H1 (cell line): Measurements from ENCODE around the gene ZNF462. TPM values are rescaled to one million over a fixed set of nuclear protein-coding genes. Genes with fewer than 3 reads are reported as not detected.

Experiments used
- CTCF ChIA-PET: fragments of 300-600 bp; sonication (Branson Sonifier 250); formaldehyde crosslinking; loops from one replicate; lab custom pipeline; 2021; ENCODE audit not compliant: partially characterized antibody; lab: Charles Lee
- POLR2A ChIA-PET: fragments of 300-600 bp; sonication (Branson Sonifier 250); formaldehyde crosslinking; loops from one replicate; lab custom pipeline; 2021; ENCODE audit warnings: inconsistent platforms; ENCODE audit not compliant: partially characterized antibody; lab: Charles Lee
- DNase-seq, 2 experiments: peaks; one replicate each; pipeline versions ENCODE4 v3.0.0 to v3.0.0-alpha.2; 2010 to 2022; ENCODE audit warnings: low spot score in 2 of 2, low read depth in 1 of 2, mixed read lengths in 1 of 2
- FAIRE-seq: peaks from 2 replicates; lab custom pipeline; 2011; peaks lifted over from hg19 to GRCh38; lab: Jason Lieb, UNC
- H2AFZ ChIP-seq: 2 replicates; pipeline ENCODE4 v1.8.1; 2012; ENCODE audit warnings: low read length, inconsistent platforms
- H2AK5ac ChIP-seq: 2 replicates; pipeline ENCODE4 v1.6.1; 2013; ENCODE audit warnings: low read depth, low read length
- H2BK120ac ChIP-seq: replicated peaks from 2 replicates; pipeline ENCODE3; 2013; ENCODE audit warnings: low read depth, low read length, inconsistent platforms
- H2BK12ac ChIP-seq: 2 replicates; pipeline ENCODE4 v1.6.1; 2013; ENCODE audit warnings: low read depth, low read length
- H2BK15ac ChIP-seq: 2 replicates; pipeline ENCODE4 v1.6.1; 2013; ENCODE audit warnings: low read length
- H2BK20ac ChIP-seq: 2 replicates; pipeline ENCODE4 v1.6.1; 2013; ENCODE audit warnings: low read length
- H2BK5ac ChIP-seq: 2 replicates; pipeline ENCODE4 v1.6.1; 2013; ENCODE audit warnings: low read depth, low read length
- H3K14ac ChIP-seq: 2 replicates; pipeline ENCODE4 v1.6.1; 2013; ENCODE audit warnings: inconsistent platforms; ENCODE audit not compliant: insufficient read length
- H3K18ac ChIP-seq: 2 replicates; pipeline ENCODE4 v1.6.1; 2013; ENCODE audit warnings: low read length; ENCODE audit errors: extremely low read depth
- H3K23ac ChIP-seq: 2 replicates; pipeline ENCODE4 v1.6.1; 2013; ENCODE audit warnings: inconsistent platforms; ENCODE audit not compliant: insufficient read length
- H3K23me2 ChIP-seq: 2 replicates; pipeline ENCODE4 v1.6.1; 2013; ENCODE audit warnings: low read depth, low read length
- H3K27ac ChIP-seq: 2 replicates; pipeline ENCODE4 v1.6.1; 2011; ENCODE audit warnings: low read depth, low read length, inconsistent platforms
- H3K27me3 ChIP-seq, 4 experiments: replicated peaks in 1 of 4; 1 replicate in 1 of 4; 2 replicates in 3 of 4; pipeline versions ENCODE4 v1.6.1 to v1.8.1; 2011 to 2013; ENCODE audit warnings: low read length in 3 of 4, mild to moderate bottlenecking in 3 of 4, inconsistent platforms in 2 of 4, mixed read lengths in 2 of 4, moderate library complexity in 1 of 4; ENCODE audit not compliant: control insufficient read depth in 3 of 4, insufficient read depth in 3 of 4; ENCODE audit errors: extremely low read depth in 1 of 4
- H3K36me3 ChIP-seq, 4 experiments: 2 replicates each; pipeline versions ENCODE4 v1.6.1 to v1.8.1; 2011 to 2013; ENCODE audit warnings: mild to moderate bottlenecking in 4 of 4, low read length in 3 of 4, moderate library complexity in 2 of 4, control low read depth in 1 of 4, inconsistent platforms in 1 of 4; ENCODE audit not compliant: insufficient read depth in 4 of 4, control insufficient read depth in 2 of 4
- H3K4ac ChIP-seq: replicated peaks from 2 replicates; pipeline ENCODE3; 2013; ENCODE audit warnings: low read length, low read depth, mixed read lengths, inconsistent platforms; ENCODE audit not compliant: insufficient read length
- H3K4me1 ChIP-seq, 4 experiments: replicated peaks in 1 of 4; 1 replicate in 1 of 4; 2 replicates in 3 of 4; pipeline versions ENCODE4 v1.6.1 to v1.8.1; 2011 to 2013; ENCODE audit warnings: low read length in 3 of 4, inconsistent platforms in 2 of 4, mixed read lengths in 1 of 4; ENCODE audit not compliant: insufficient read depth in 4 of 4, control insufficient read depth in 3 of 4
- H3K4me2 ChIP-seq, 2 experiments: 2 replicates each; pipeline versions ENCODE4 v1.6.1 to v1.8.1; 2011 to 2013; ENCODE audit warnings: low read depth in 2 of 2, low read length in 2 of 2, control low read depth in 1 of 2, inconsistent platforms in 1 of 2, mild to moderate bottlenecking in 1 of 2; ENCODE audit not compliant: insufficient read depth in 1 of 2
- H3K4me3 ChIP-seq, 4 experiments: fragments of 200-600, 300-600 bp in 1 of 4; sonication (generic), shearing (Covaris generic), sonication (Bioruptor Twin) in 1 of 4; 2 replicates each; pipeline versions ENCODE4 v1.5.1 to v1.8.1; 2011 to 2016; ENCODE audit warnings: low read length in 4 of 4, low read depth in 3 of 4, control low read depth in 2 of 4, inconsistent platforms in 2 of 4, mild to moderate bottlenecking in 2 of 4, mixed read lengths in 1 of 4, moderate library complexity in 1 of 4; ENCODE audit not compliant: insufficient read depth in 2 of 4; ENCODE audit errors: extremely low read depth in 1 of 4
- H3K56ac ChIP-seq: replicated peaks from 2 replicates; pipeline ENCODE3; 2013; ENCODE audit warnings: low read depth, mild to moderate bottlenecking, mixed read lengths, low read length, inconsistent platforms; ENCODE audit not compliant: insufficient read length
- H3K79me1 ChIP-seq: 2 replicates; pipeline ENCODE4 v1.6.1; 2013; ENCODE audit warnings: low read depth, low read length, control low read depth
- H3K79me2 ChIP-seq, 2 experiments: 2 replicates each; pipeline versions ENCODE4 v1.6.1 to v1.8.1; 2012 to 2013; ENCODE audit warnings: low read length in 2 of 2, mild to moderate bottlenecking in 2 of 2, inconsistent platforms in 1 of 2; ENCODE audit not compliant: insufficient read depth in 2 of 2, control insufficient read depth in 1 of 2
- H3K9ac ChIP-seq, 4 experiments: replicated peaks in 1 of 4; 1 replicate in 1 of 4; 2 replicates in 3 of 4; pipeline versions ENCODE4 v1.6.1 to v1.8.1; 2011 to 2013; ENCODE audit warnings: low read depth in 3 of 4, low read length in 3 of 4, control low read depth in 2 of 4, mild to moderate bottlenecking in 2 of 4, moderate library complexity in 2 of 4, inconsistent platforms in 1 of 4; ENCODE audit errors: extremely low read depth in 1 of 4
- H3K9me3 ChIP-seq, 2 experiments: 2 replicates each; pipeline versions ENCODE4 v1.6.1 to v1.8.1; 2012 to 2013; ENCODE audit warnings: mild to moderate bottlenecking in 2 of 2, moderate library complexity in 2 of 2, control low read depth in 1 of 2, inconsistent platforms in 1 of 2, low read depth in 1 of 2, low read length in 1 of 2, mixed read lengths in 1 of 2; ENCODE audit not compliant: insufficient read depth in 2 of 2
- H4K20me1 ChIP-seq, 2 experiments: replicated peaks in 1 of 2; 2 replicates each; pipeline versions ENCODE3 to v1.8.1; 2011 to 2013; ENCODE audit warnings: inconsistent platforms in 2 of 2, low read length in 2 of 2, mild to moderate bottlenecking in 1 of 2; ENCODE audit not compliant: insufficient read depth in 2 of 2, control insufficient read depth in 1 of 2
- H4K5ac ChIP-seq: 2 replicates; pipeline ENCODE4 v1.6.1; 2013; ENCODE audit warnings: low read length, low read depth, mixed read lengths, inconsistent platforms; ENCODE audit not compliant: insufficient read length
- H4K8ac ChIP-seq: 2 replicates; pipeline ENCODE4 v1.8.0; 2013; ENCODE audit warnings: mild to moderate bottlenecking, moderate library complexity, low read length, inconsistent platforms; ENCODE audit not compliant: insufficient read depth; ENCODE audit errors: extremely low read depth
- H4K91ac ChIP-seq: replicated peaks from 2 replicates; pipeline ENCODE3; 2013; ENCODE audit warnings: low read length, mixed read lengths, inconsistent platforms; ENCODE audit not compliant: insufficient read length
- SAP30 ChIP-seq: fragments of 300-600 bp; sonication (generic); IDR thresholded peaks from 2 replicates; pipeline ENCODE4 v1.7.1; 2012; ENCODE audit warnings: low read length, moderate library complexity, mild to moderate bottlenecking, inconsistent platforms; ENCODE audit not compliant: insufficient read depth, insufficient replicate concordance
- SIX5 ChIP-seq: IDR thresholded peaks from 2 replicates; pipeline ENCODE4 v1.6.1; 2011; ENCODE audit warnings: mild to moderate bottlenecking, low read depth, low read length
- WGBS, 2 experiments: shearing (Covaris generic) in 1 of 2; methylation state at CpG; one replicate each; pipeline versions ENCODE4 v1.1.6 to v1.1.7; 2013 to 2015; ENCODE audit warnings: low lambda C conversion rate in 2 of 2, mixed read lengths in 2 of 2, inconsistent platforms in 1 of 2, low coverage in 1 of 2, missing lambda C conversion rate in 1 of 2; ENCODE audit not compliant: insufficient replicate concordance in 2 of 2, insufficient coverage in 1 of 2, insufficient read length in 1 of 2; ENCODE audit errors: extremely low coverage in 1 of 2, missing lambda C conversion rate in 1 of 2; 5-methylcytosine and 5-hydroxymethylcytosine counted together
- polyA plus RNA-seq, 7 experiments: library from polyadenylated mRNA; depleted of rRNA in 3 of 7; stranded (reverse) in 5 of 7; unstranded in 2 of 7; fragments of >200 nt in 5 of 7; fragments of 200-250 nt in 2 of 7; gene quantifications; 1 replicate in 5 of 7; 2 replicates in 1 of 7; 4 replicates in 1 of 7; pipeline versions ENCODE4 v1.2.1 to v1.2.3, GENCODE V29; 2011 to 2013; ENCODE audit warnings: missing spikeins in 2 of 7, mixed read lengths in 2 of 7
- total RNA-seq: library from RNA; stranded (reverse); fragmentation: NEBNext Ultra II Directional; extraction: Animal tissue kit (Norgen Biotek cat#: 25700); gene quantifications from 2 replicates; pipeline ENCODE4 v1.2.1, GENCODE V29; 2021

The ZNF462 gene
- total and polyA plus RNA-seq, 2 of the 8 experiments (the other 6 are each of a cell fraction or from before 2014, with no cell fraction given) = 30.0 to 163 TPM

DNA sequence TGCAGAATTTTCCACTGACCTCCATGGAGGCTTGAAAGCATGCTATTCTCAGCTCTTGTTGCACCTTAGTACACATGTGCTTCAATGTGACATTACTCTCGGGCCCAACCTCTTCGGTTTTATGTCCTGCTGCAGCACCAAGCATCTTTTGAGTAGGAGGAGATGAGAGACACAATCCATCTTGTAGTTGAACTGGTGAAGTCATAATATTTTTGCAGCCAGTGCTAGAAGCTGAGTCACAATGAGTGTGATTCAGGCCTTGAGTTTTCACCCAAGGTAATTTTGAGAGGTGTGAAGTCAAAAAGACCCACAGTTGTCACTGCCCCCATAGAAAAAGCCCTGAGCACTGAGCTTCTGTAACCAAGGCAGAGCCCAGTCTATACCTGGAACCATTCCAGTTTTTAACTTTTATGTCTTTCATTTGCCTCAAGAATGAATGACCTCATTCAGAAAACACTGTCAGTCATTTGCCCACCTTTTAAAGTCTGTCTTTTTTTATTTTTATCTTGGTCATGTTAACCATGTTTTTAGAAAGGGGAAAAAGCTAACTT, 117.7 kb downstream of the ZNF462 start:
- H3K4me2 ChIP-seq = no peak overlapping the region
- no peak overlapping the region for H2BK15ac ChIP-seq
- no peak overlapping the region for H2BK20ac ChIP-seq
- peaks cover 16 to 91% (median 71%) of the 10 kb centered on the region in 4 experiments for H3K36me3 ChIP-seq
- no peak overlapping the region for H2BK5ac ChIP-seq
- H3K4ac ChIP-seq = no peak overlapping the region
- no peaks in the 10 kb centered on the region for H3K4me1 ChIP-seq
- POLR2A ChIA-PET = interaction anchor here (0.6 kb wide), 1 partner anchor 10 kb away, joined by 3 read pairs; no protein-coding TSS in a partner anchor
- H3K56ac ChIP-seq = no peak overlapping the region
- no peaks in the 10 kb centered on the region for H3K23me2 ChIP-seq
- FAIRE-seq (no peak), DNase-seq (no peak)
- H3K14ac ChIP-seq = no peak overlapping the region
- 88% methylated on average over 2 of the region's 2 CpGs; no CpG with 5 or more reads in 1 of the 2 experiments for WGBS, 2 experiments
- H2AFZ ChIP-seq = no peak overlapping the region
- H4K20me1 ChIP-seq = no peaks in the 10 kb centered on the region
- no peak overlapping the region for H3K27ac ChIP-seq
- H4K8ac ChIP-seq = no peak overlapping the region
- H2BK12ac ChIP-seq = no peak overlapping the region
- CTCF ChIA-PET = interaction anchor here (0.5 to 0.9 kb wide), 2 partner anchors 22 to 1776 kb away, joined by 3 to 4 read pairs; no protein-coding TSS in a partner anchor
- no peak overlapping the region for H3K9ac ChIP-seq
- H3K79me2 ChIP-seq = 0 out of 4 replicates have a peak, but pooled peaks cover 0 to 2% of the 10 kb centered on the region in 2 experiments
- no peak overlapping the region for H2BK120ac ChIP-seq
- no peak overlapping the region for H3K4me3 ChIP-seq
- TF ChIP-seq SAP30 (no peak), SIX5 (no peak)
- no peaks in the 10 kb centered on the region for H3K79me1 ChIP-seq
- H3K23ac ChIP-seq = no peak overlapping the region
- H4K5ac ChIP-seq = no peak overlapping the region
- H3K27me3 ChIP-seq = no peaks in the 10 kb centered on the region
- H3K9me3 ChIP-seq = no peaks in the 10 kb centered on the region
- no peak overlapping the region for H4K91ac ChIP-seq
- H3K18ac ChIP-seq = no peak overlapping the region
- H2AK5ac ChIP-seq = no peak overlapping the region
